Thoracic aorta (tissue), 2 donors: Measurements from ENCODE around the gene NKAIN2. TPM values are rescaled to one million over a fixed set of nuclear protein-coding genes. Genes with fewer than 3 reads are reported as not detected.

Experiments used
- ATAC-seq: fragments of 150-250 bp; one replicate; pipeline ENCODE4 v1.8.0; 2017; ENCODE audit warnings: low read depth; ENCODE audit not compliant: insufficient number of reproducible peaks, low FRiP score
- DNase-seq: peaks from one replicate; pipeline ENCODE4 v3.0.0-alpha.2; 2020; ENCODE audit warnings: low spot score
- H3K27ac ChIP-seq, 2 donors: fragments of 200-600 bp; sonication (generic); 1 replicate in 1 of 2; 2 replicates in 1 of 2; pipeline ENCODE4 v1.5.1; 2016; ENCODE audit warnings: mild to moderate bottlenecking in 2 of 2, moderate library complexity in 2 of 2
- H3K27me3 ChIP-seq: fragments of 200-600 bp; sonication (generic); replicated peaks from 2 replicates; pipeline ENCODE4 v1.6.0; 2016; ENCODE audit warnings: mild to moderate bottlenecking; ENCODE audit not compliant: insufficient read depth
- H3K36me3 ChIP-seq: fragments of 200-600 bp; sonication (generic); one replicate; pipeline ENCODE4 v1.5.1; 2016
- H3K4me1 ChIP-seq, 2 donors: fragments of 200-600 bp; sonication (generic); 1 replicate in 1 of 2; 2 replicates in 1 of 2; pipeline versions ENCODE4 v1.5.1 to v1.6.0; 2016; ENCODE audit warnings: low read depth in 2 of 2, mild to moderate bottlenecking in 1 of 2; ENCODE audit not compliant: control insufficient read depth in 1 of 2
- H3K4me3 ChIP-seq: fragments of 200-600 bp; sonication (generic); 2 replicates; pipeline ENCODE4 v1.5.1; 2016; ENCODE audit warnings: mild to moderate bottlenecking
- H3K9me3 ChIP-seq: fragments of 200-600 bp; sonication (generic); 2 replicates; pipeline ENCODE4 v1.5.1; 2016
- CTCF ChIP-seq: fragments of 200-600 bp; sonication (generic); IDR thresholded peaks from one replicate; pipeline ENCODE4 v1.5.1; 2019; ENCODE audit warnings: antibody characterized with exemption
- total RNA-seq, 2 donors: library from RNA; depleted of rRNA; stranded (reverse); fragments of >200 nt; gene quantifications; one replicate each; pipeline versions ENCODE4 v1.1.0 to v1.2.3, GENCODE V29; 2016

NKAIN2 gene
- total RNA-seq, 2 donors from 2014 or later = 0.28 TPM; not detected in 1

GRCh38 chr6:124368131-124368530 is 564.5 kb downstream of the NKAIN2 start:
- Histone ChIP-seq H3K4me1 (no peaks in the 10 kb centered on the region), H3K36me3 (no peaks in the 10 kb centered on the region), H3K9me3 (no peaks in the 10 kb centered on the region), H3K27ac (no peak overlapping the region), H3K27me3 (no peaks in the 10 kb centered on the region), H3K4me3 (no peak overlapping the region)
- DNase-seq (no peak), ATAC-seq (no peak)
- TF ChIP-seq CTCF = no peak

GRCh38 chr6:124371974-124372475 is 568.4 kb downstream of the NKAIN2 start:
- ATAC-seq (no peak), DNase-seq (no peak)
- Histone ChIP-seq H3K9me3 (no peaks in the 10 kb centered on the region), H3K36me3 (no peaks in the 10 kb centered on the region), H3K27me3 (no peaks in the 10 kb centered on the region), H3K27ac (no peak overlapping the region), H3K4me3 (no peak overlapping the region), H3K4me1 (no peaks in the 10 kb centered on the region)
- TF ChIP-seq CTCF = no peak

GRCh38 chr6:124373386-124373785 is 569.7 kb downstream of the NKAIN2 start:
- H3K4me1 ChIP-seq = no peaks in the 10 kb centered on the region
- no peaks in the 10 kb centered on the region for H3K36me3 ChIP-seq
- H3K9me3 ChIP-seq = no peaks in the 10 kb centered on the region
- no peak overlapping the region for H3K4me3 ChIP-seq
- no peak for TF ChIP-seq CTCF
- DNase-seq (no peak), ATAC-seq (no peak)
- H3K27ac ChIP-seq = no peak overlapping the region
- no peaks in the 10 kb centered on the region for H3K27me3 ChIP-seq

GRCh38 chr6:124389127-124389526 is 585.5 kb downstream of the NKAIN2 start:
- ATAC-seq = no peak
- H3K9me3 ChIP-seq = no peaks in the 10 kb centered on the region

GRCh38 chr6:124393536-124393935 is 589.9 kb downstream of the NKAIN2 start:
- Histone ChIP-seq H3K27me3 (no peaks in the 10 kb centered on the region), H3K9me3 (no peaks in the 10 kb centered on the region), H3K27ac (no peak overlapping the region), H3K36me3 (no peaks in the 10 kb centered on the region), H3K4me3 (no peak overlapping the region), H3K4me1 (no peaks in the 10 kb centered on the region)
- ATAC-seq (no peak), DNase-seq (no peak)
- no peak for TF ChIP-seq CTCF

More at GRCh38 chr6:124389127-124389526, 585.5 kb downstream of the NKAIN2 start:
- Histone ChIP-seq H3K4me1 (no peaks in the 10 kb centered on the region), H3K27ac (no peak overlapping the region), H3K36me3 (no peaks in the 10 kb centered on the region), H3K4me3 (no peak overlapping the region), H3K27me3 (no peaks in the 10 kb centered on the region)
- no peak for TF ChIP-seq CTCF
- DNase-seq = no peak
